MG63 (cell line): Measurements from ENCODE around the gene TP53. TPM values are rescaled to one million over a fixed set of nuclear protein-coding genes. Genes with fewer than 3 reads are reported as not detected.
"Not testable (repeated sequence)": the region's sequence is repeated elsewhere in the genome, so short reads cannot be mapped to it uniquely, and the experiment has no call there.

Experiments
- DNase-seq: peaks from one replicate; pipeline ENCODE4 v3.0.0-alpha.2; 2020
- H3K27me3 ChIP-seq: fragments of 250-450 bp; sonication (Bioruptor Pico); 2 replicates; pipeline ENCODE4 v1.5.1; 2020; ENCODE audit warnings: mild to moderate bottlenecking, moderate library complexity
- H3K36me3 ChIP-seq: fragments of 250-450 bp; sonication (Bioruptor Pico); 2 replicates; pipeline ENCODE4 v1.5.1; 2020; ENCODE audit warnings: mild to moderate bottlenecking, moderate library complexity
- H3K4me3 ChIP-seq: fragments of 250-450 bp; sonication (Bioruptor Pico); 2 replicates; pipeline ENCODE4 v1.5.1; 2020; ENCODE audit warnings: mild to moderate bottlenecking, moderate library complexity
- H3K9me3 ChIP-seq: fragments of 250-450 bp; sonication (Bioruptor Pico); 2 replicates; pipeline ENCODE4 v1.5.1; 2020; ENCODE audit warnings: mild to moderate bottlenecking, moderate library complexity
- total RNA-seq: library from RNA; depleted of rRNA; stranded (reverse); fragments of >200 nt; shearing (Covaris generic); gene quantifications from 2 replicates; pipeline ENCODE4 v1.2.3, GENCODE V29; 2014; ENCODE audit warnings: low replicate concordance; rRNA removed

TP53 gene
- total RNA-seq, 1 experiment from 2014 or later, result 2.8 TPM

- no peaks in the 10 kb centered on the region for H3K27me3 ChIP-seq
- no peaks in the 10 kb centered on the region; the same call in 1 of the 2 replicates for H3K36me3 ChIP-seq
- H3K4me3 ChIP-seq, result peak within 1 kb of the TSS; percentile 69
- H3K9me3 ChIP-seq, result no peaks in the 10 kb centered on the region
- peak; percentile 85 for DNase-seq
Observed at GRCh38 chr17:7627250-7628121, 59.8 kb downstream of the TP53 start, which contains the start of gene SAT2. Gene SAT2 (minus strand): TSS chr17:7627821. CDS start chr17:7627635, 186 bp downstream.

GRCh38 chr17:7626956-7627249 lies 60.4 kb downstream of the TP53 start:
- no peaks in the 10 kb centered on the region for H3K27me3 ChIP-seq
- H3K4me3 ChIP-seq, result peak overlapping the region; percentile 69
- no peaks in the 10 kb centered on the region; the same call in 1 of the 2 replicates for H3K36me3 ChIP-seq
- H3K9me3 ChIP-seq, result no peaks in the 10 kb centered on the region
- DNase-seq, result no peak

GRCh38 chr17:7626307-7626706 lies 61.0 kb downstream of the TP53 start:
- no peak for DNase-seq
- Histone ChIP-seq H3K27me3 (no peaks in the 10 kb centered on the region), H3K36me3 (no peaks in the 10 kb centered on the region; the same call in 1 of the 2 replicates), H3K9me3 (no peaks in the 10 kb centered on the region), H3K4me3 (no peak overlapping the region)

- not testable (repeated sequence) for H3K36me3 ChIP-seq, H3K4me3 ChIP-seq, DNase-seq
Observed at GRCh38 chr17:7625749-7626148, 61.5 kb downstream of the TP53 start.

GRCh38 chr17:7623661-7624060 lies 63.6 kb downstream of the TP53 start:
- no peaks in the 10 kb centered on the region; the same call in 1 of the 2 replicates for H3K36me3 ChIP-seq
- no peak overlapping the region for H3K4me3 ChIP-seq
- DNase-seq, result no peak
- no peaks in the 10 kb centered on the region for H3K9me3 ChIP-seq
- H3K27me3 ChIP-seq, result no peaks in the 10 kb centered on the region

More at GRCh38 chr17:7625749-7626148, 61.5 kb downstream of the TP53 start:
- not testable (repeated sequence) for H3K27me3 ChIP-seq, H3K9me3 ChIP-seq

- Histone ChIP-seq H3K36me3 (no peaks in the 10 kb centered on the region), H3K9me3 (no peaks in the 10 kb centered on the region), H3K4me3 (no peak overlapping the region), H3K27me3 (no peaks in the 10 kb centered on the region)
- no peak for DNase-seq
Observed at GRCh38 chr17:7620835-7621234, 66.5 kb downstream of the TP53 start.

- Histone ChIP-seq H3K36me3 (no peaks in the 10 kb centered on the region), H3K27me3 (no peaks in the 10 kb centered on the region), H3K9me3 (no peaks in the 10 kb centered on the region), H3K4me3 (no peak overlapping the region)
- DNase-seq, result no peak
Observed at GRCh38 chr17:7618608-7619007, 68.7 kb downstream of the TP53 start.

Other genes with a start within 250 kb of the TP53 start
- gene FGF11, start 248.0 kb downstream of the TP53 start, total RNA-seq, result not detected in 2 replicates
- gene CHRNB1, start 242.4 kb downstream of the TP53 start, total RNA-seq, result 0.20 and 6.2 TPM in 2 replicates
- 5.3 and 6.0 TPM in 2 replicates for gene ZBTB4, start 207.9 kb downstream of the TP53 start, total RNA-seq
- not detected in 2 replicates for gene SLC35G6, start 206.0 kb downstream of the TP53 start, total RNA-seq
- 11.5 and 16.2 TPM in 2 replicates for gene POLR2A, start 203.1 kb downstream of the TP53 start, total RNA-seq
- gene TNFSF12, start 138.4 kb downstream of the TP53 start, total RNA-seq, result 0.33 TPM in 1 of 2 replicates, not detected in the other
- 1.7 TPM in 1 of 2 replicates, not detected in the other for gene TNFSF13, start 128.7 kb downstream of the TP53 start, total RNA-seq
- gene SENP3, start 125.6 kb downstream of the TP53 start, total RNA-seq, result 85.6 and 106 TPM in 2 replicates
- gene CD68, start 107.9 kb downstream of the TP53 start, total RNA-seq, result 12.6 and 17.3 TPM in 2 replicates
- 96.0 and 121 TPM in 2 replicates for gene MPDU1, start 103.6 kb downstream of the TP53 start, total RNA-seq
- gene SOX15, start 97.4 kb downstream of the TP53 start, total RNA-seq, result 0.23 TPM in 1 of 2 replicates, not detected in the other
- gene FXR2, start 72.6 kb downstream of the TP53 start, total RNA-seq, result 26.8 and 49.5 TPM in 2 replicates
- 16.0 and 20.1 TPM in 2 replicates for gene SAT2, start 59.7 kb downstream of the TP53 start, total RNA-seq
- gene SHBG, start 57.4 kb downstream of the TP53 start, total RNA-seq, result not detected in 2 replicates
- gene ATP1B2, start 36.6 kb downstream of the TP53 start, total RNA-seq, result not detected in 2 replicates
- 13.4 and 25.9 TPM in 2 replicates for gene WRAP53, start 987 bp upstream of the TP53 start, total RNA-seq
- gene EFNB3, start 17.7 kb upstream of the TP53 start, total RNA-seq, result 0.53 TPM in 1 of 2 replicates, not detected in the other
- not detected in 2 replicates for gene DNAH2, start 30.3 kb upstream of the TP53 start, total RNA-seq
- 0.07 and 0.20 TPM in 2 replicates for gene KDM6B, start 146.7 kb upstream of the TP53 start, total RNA-seq
- not detected in 2 replicates for gene TMEM88, start 167.6 kb upstream of the TP53 start, total RNA-seq
- gene NAA38, start 170.1 kb upstream of the TP53 start, total RNA-seq, result 74.9 and 264 TPM in 2 replicates
- 18.2 and 38.2 TPM in 2 replicates for gene CYB5D1, start 170.5 kb upstream of the TP53 start, total RNA-seq
- 49.6 and 51.1 TPM in 2 replicates for gene CHD3, start 201.3 kb upstream of the TP53 start, total RNA-seq
- 0.15 and 1.6 TPM in 2 replicates for gene RNF227, start 228.8 kb upstream of the TP53 start, total RNA-seq
- gene KCNAB3, start 242.4 kb upstream of the TP53 start, total RNA-seq, result not detected in 2 replicates
- gene TRAPPC1, start 244.5 kb upstream of the TP53 start, total RNA-seq, result 3.8 and 4.5 TPM in 2 replicates
- gene CNTROB, start 244.7 kb upstream of the TP53 start, total RNA-seq, result 29.5 and 39.9 TPM in 2 replicates